Endothelial cell of umbilical vein (primary cell): ENCODE data around the gene YIPF1. TPM values are rescaled to one million over a fixed set of nuclear protein-coding genes. Genes with fewer than 3 reads are reported as not detected.

Experiments used
- BruUV-seq: library from RNA; stranded (reverse); fragments of 400-500 nt; replicated peaks from 2 replicates; lab custom pipeline; 2021; lab: Mats Ljungman, UMichigan
- CTCF ChIA-PET: fragments of 300-600, 350-600 bp; sonication (Branson Sonifier 250); formaldehyde crosslinking; loops from one replicate; lab custom pipeline; 2021; ENCODE audit warnings: antibody characterized with exemption, inconsistent platforms; lab: Charles Lee
- POLR2A ChIA-PET: fragments of 300-600, 350-600 bp; sonication (Branson Sonifier 250); formaldehyde crosslinking; loops from one replicate; lab custom pipeline; 2021; ENCODE audit warnings: antibody characterized with exemption, inconsistent platforms; lab: Charles Lee
- DNase-seq: peaks from one replicate; pipeline ENCODE4 v3.0.0-alpha.2; 2011; ENCODE audit warnings: low read depth, low spot score
- FAIRE-seq: peaks from 2 replicates; lab custom pipeline; 2011; peaks lifted over from hg19 to GRCh38; lab: Jason Lieb, UNC
- H2AFZ ChIP-seq: 2 replicates; pipeline ENCODE4 v1.6.0; 2012; ENCODE audit warnings: low read depth, low read length, control low read depth, inconsistent platforms
- H3K27ac ChIP-seq: 2 replicates; pipeline ENCODE4 v1.5.1; 2011; ENCODE audit warnings: low read depth, mild to moderate bottlenecking, control low read depth, low read length, moderate library complexity; ENCODE audit not compliant: insufficient read depth
- H3K27me3 ChIP-seq, 2 experiments: 2 replicates each; pipeline versions ENCODE4 v1.6.0 to v1.6.1; 2011; ENCODE audit warnings: low read length in 2 of 2, mixed read lengths in 1 of 2; ENCODE audit not compliant: control insufficient read depth in 2 of 2, insufficient read depth in 2 of 2
- H3K36me3 ChIP-seq, 2 experiments: 2 replicates in 1 of 2; 3 replicates in 1 of 2; pipeline ENCODE4 v1.5.1; 2011; ENCODE audit warnings: low read length in 2 of 2, mild to moderate bottlenecking in 1 of 2, moderate library complexity in 1 of 2; ENCODE audit not compliant: control insufficient read depth in 2 of 2, insufficient read depth in 2 of 2; ENCODE audit errors: extremely low read depth in 1 of 2
- H3K4me1 ChIP-seq: 3 replicates; pipeline ENCODE4 v1.5.1; 2011; ENCODE audit warnings: mild to moderate bottlenecking, low read length; ENCODE audit not compliant: control insufficient read depth, insufficient read depth; ENCODE audit errors: extremely low read depth
- H3K4me2 ChIP-seq: 2 replicates; pipeline ENCODE4 v1.6.1; 2011; ENCODE audit warnings: low read length, control low read depth, mixed read lengths; ENCODE audit not compliant: insufficient read depth
- H3K4me3 ChIP-seq, 3 experiments: fragments of 200-600 bp in 1 of 3; sonication (generic), shearing (Covaris generic) in 1 of 3; replicated peaks in 1 of 3; 2 replicates each; pipeline ENCODE4 v1.5.1; 2011 to 2016; ENCODE audit warnings: control low read depth in 3 of 3, low read length in 3 of 3, mild to moderate bottlenecking in 2 of 3, inconsistent platforms in 1 of 3, low read depth in 1 of 3, moderate library complexity in 1 of 3; ENCODE audit not compliant: insufficient read depth in 1 of 3
- H3K79me2 ChIP-seq: 2 replicates; pipeline ENCODE4 v1.6.0; 2012; ENCODE audit warnings: low read length, inconsistent platforms; ENCODE audit not compliant: control insufficient read depth, insufficient read depth
- H3K9ac ChIP-seq: replicated peaks from 2 replicates; pipeline ENCODE3; 2011; ENCODE audit warnings: low read length, control low read depth; ENCODE audit not compliant: insufficient read depth; ENCODE audit errors: extremely low read depth
- H3K9me1 ChIP-seq: replicated peaks from 3 replicates; pipeline ENCODE4 v1.6.0; 2011; ENCODE audit warnings: mild to moderate bottlenecking, low read length; ENCODE audit not compliant: control insufficient read depth, insufficient read depth; ENCODE audit errors: extremely low read depth
- H3K9me3 ChIP-seq: replicated peaks from 2 replicates; pipeline ENCODE4 v1.5.1; 2012; ENCODE audit warnings: low read length, inconsistent platforms; ENCODE audit not compliant: control insufficient read depth, insufficient read depth
- H4K20me1 ChIP-seq: replicated peaks from 2 replicates; pipeline ENCODE3; 2011; ENCODE audit warnings: mild to moderate bottlenecking, low read length; ENCODE audit not compliant: control insufficient read depth, insufficient read depth; ENCODE audit errors: extremely low read depth
- EZH2 ChIP-seq: IDR thresholded peaks from 2 replicates; pipeline ENCODE4 v1.6.1; 2012; ENCODE audit warnings: borderline replicate concordance, low read depth, mild to moderate bottlenecking, moderate library complexity, low read length, inconsistent platforms; ENCODE audit not compliant: severe bottlenecking
- FOS ChIP-seq: IDR thresholded peaks from 2 replicates; pipeline ENCODE4 v1.6.1; 2011; ENCODE audit warnings: mild to moderate bottlenecking, low read length, moderate library complexity, borderline replicate concordance; ENCODE audit not compliant: insufficient read depth
- GATA2 ChIP-seq: IDR thresholded peaks from 2 replicates; pipeline ENCODE4 v1.7.0; 2011; ENCODE audit warnings: low read depth, mild to moderate bottlenecking, moderate library complexity, mixed read lengths, low read length; ENCODE audit not compliant: insufficient read length, insufficient read depth
- JUN ChIP-seq: IDR thresholded peaks from 2 replicates; pipeline ENCODE4 v1.6.1; 2011; ENCODE audit warnings: borderline replicate concordance, low read depth; ENCODE audit not compliant: insufficient read length, insufficient read depth
- MYC ChIP-seq: IDR thresholded peaks from one replicate; pipeline ENCODE4 v1.6.1; 2011; ENCODE audit warnings: mild to moderate bottlenecking, low read depth, low read length
- POLR2A ChIP-seq: IDR thresholded peaks from 2 replicates; pipeline ENCODE4 v1.6.1; 2012; ENCODE audit warnings: low read depth, mild to moderate bottlenecking, control low read depth, low read length
- POLR2AphosphoS5 ChIP-seq: IDR thresholded peaks from 2 replicates; pipeline ENCODE4 v1.6.1; 2012; ENCODE audit warnings: low read depth, mild to moderate bottlenecking, control low read depth, low read length, moderate library complexity; ENCODE audit not compliant: insufficient read depth
- dilution Hi-C: fragments of 300-500 bp; cut with MboI; formaldehyde crosslinking; loops from one replicate; pipeline ENCODE4 v1.15.0; 2019; ENCODE audit warnings: low sequenced_read_pairs; ENCODE audit not compliant: extremely low pct_ligation_motif_present
- intact Hi-C: fragments of 100-400 bp; cut with micrococcal nuclease; formaldehyde crosslinking; loops from one replicate; pipeline ENCODE4 v1.10.0; 2022
- polyA plus RNA-seq, 4 experiments: library from polyadenylated mRNA; depleted of rRNA in 3 of 4; stranded (reverse) in 3 of 4; unstranded in 1 of 4; fragments of >200 nt; gene quantifications; 2 replicates each; pipeline versions ENCODE4 v1.2.1 to v1.2.3, GENCODE V29; 2011 to 2012; ENCODE audit warnings: missing spikeins in 1 of 4
- total RNA-seq: library from RNA; stranded (reverse); gene quantifications from 2 replicates; pipeline ENCODE4 v1.2.3, GENCODE V29; 2021
- TF ChIP-seq, protein P1 (sequence below), 2 donors: IDR thresholded peaks; 1 replicate in 1 of 2; 2 replicates in 1 of 2; pipeline ENCODE4 v1.5.1; 2011; ENCODE audit warnings: low read length in 2 of 2, mild to moderate bottlenecking in 2 of 2, moderate library complexity in 2 of 2, control low read depth in 1 of 2, inconsistent platforms in 1 of 2, low read depth in 1 of 2; ENCODE audit not compliant: insufficient read depth in 1 of 2; ENCODE audit errors: extremely low read depth in 1 of 2
- TF ChIP-seq, protein P2 (sequence below): IDR thresholded peaks from 2 replicates; pipeline ENCODE4 v1.6.1; 2011; ENCODE audit not compliant: insufficient read depth, insufficient read length

The YIPF1 gene
- total and polyA plus RNA-seq, 2 donors (not counting 3 experiments of a cell fraction or from before 2014, with no cell fraction given): 14.8 to 26.2 TPM

GRCh38 chr1:53895421-53895820 is 5.8 kb upstream of the YIPF1 start:
- intact Hi-C loops (no loop called here), dilution Hi-C loops (no loop called here)
- BruUV-seq: no TSS peak
- Histone ChIP-seq H3K27me3 (no peaks in the 10 kb centered on the region), H3K4me2 (no peak overlapping the region), H3K9me1 (no peaks in the 10 kb centered on the region), H3K27ac (no peak overlapping the region), H3K4me3 (no peak overlapping the region), H3K4me1 (no peaks in the 10 kb centered on the region), H3K36me3 (no peaks in the 10 kb centered on the region), H2AFZ (no peak overlapping the region), H3K79me2 (no peaks in the 10 kb centered on the region), H4K20me1 (no peaks in the 10 kb centered on the region), H3K9ac (no peak overlapping the region), H3K9me3 (no peaks in the 10 kb centered on the region)
- DNase-seq (no peak), FAIRE-seq (no peak)
- TF ChIP-seq POLR2A (no peak), POLR2AphosphoS5 (no peak), FOS (no peak), JUN (no peak), EZH2 (no peak), MYC (no peak), GATA2 (no peak)
- TF ChIP-seq, protein P1, sequence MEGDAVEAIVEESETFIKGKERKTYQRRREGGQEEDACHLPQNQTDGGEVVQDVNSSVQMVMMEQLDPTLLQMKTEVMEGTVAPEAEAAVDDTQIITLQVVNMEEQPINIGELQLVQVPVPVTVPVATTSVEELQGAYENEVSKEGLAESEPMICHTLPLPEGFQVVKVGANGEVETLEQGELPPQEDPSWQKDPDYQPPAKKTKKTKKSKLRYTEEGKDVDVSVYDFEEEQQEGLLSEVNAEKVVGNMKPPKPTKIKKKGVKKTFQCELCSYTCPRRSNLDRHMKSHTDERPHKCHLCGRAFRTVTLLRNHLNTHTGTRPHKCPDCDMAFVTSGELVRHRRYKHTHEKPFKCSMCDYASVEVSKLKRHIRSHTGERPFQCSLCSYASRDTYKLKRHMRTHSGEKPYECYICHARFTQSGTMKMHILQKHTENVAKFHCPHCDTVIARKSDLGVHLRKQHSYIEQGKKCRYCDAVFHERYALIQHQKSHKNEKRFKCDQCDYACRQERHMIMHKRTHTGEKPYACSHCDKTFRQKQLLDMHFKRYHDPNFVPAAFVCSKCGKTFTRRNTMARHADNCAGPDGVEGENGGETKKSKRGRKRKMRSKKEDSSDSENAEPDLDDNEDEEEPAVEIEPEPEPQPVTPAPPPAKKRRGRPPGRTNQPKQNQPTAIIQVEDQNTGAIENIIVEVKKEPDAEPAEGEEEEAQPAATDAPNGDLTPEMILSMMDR (IDR thresholded peaks at IDR 0.05; ENCODE audit: extremely low read depth in 1 of 2, insufficient read depth in 1 of 2, low read depth in 1 of 2, low read length in 2 of 2): no peak
- TF ChIP-seq, protein P2, sequence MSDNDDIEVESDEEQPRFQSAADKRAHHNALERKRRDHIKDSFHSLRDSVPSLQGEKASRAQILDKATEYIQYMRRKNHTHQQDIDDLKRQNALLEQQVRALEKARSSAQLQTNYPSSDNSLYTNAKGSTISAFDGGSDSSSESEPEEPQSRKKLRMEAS: no peak
- CTCF ChIA-PET: interaction anchor here (1.4 kb wide), 1 partner anchor 17 kb away, joined by 3 read pairs; no protein-coding TSS in a partner anchor
- POLR2A ChIA-PET: no interaction called here
